ENCODE data around the gene TMEM120A.

The TMEM120A gene

GRCh38 chr7:75948179-75948578 lies 46.2 kb downstream of the TMEM120A start:
- peaks cover 5% of the 10 kb centered on the region for H3K36me3 ChIP-seq (ENCODE audit: control insufficient read depth, low read depth, low read length)
- no peaks in the 10 kb centered on the region for H3K27me3 ChIP-seq (ENCODE audit: control insufficient read depth, insufficient read depth, low read length)
- H3K9ac ChIP-seq (ENCODE audit: low read length) = no peak overlapping the region
- no peaks in the 10 kb centered on the region for H3K4me1 ChIP-seq (ENCODE audit: control insufficient read depth, low read depth, low read length)
- no peaks in the 10 kb centered on the region for H3K9me3 ChIP-seq (ENCODE audit: control insufficient read depth, low read depth, low read length)
- H3K27ac ChIP-seq (ENCODE audit: low read length) = no peak overlapping the region
- H3K4me3 ChIP-seq (ENCODE audit: low read length) = no peak overlapping the region

GRCh38 chr7:75946207-75946855 lies 48.1 kb downstream of the TMEM120A start:
- peaks cover 5% of the 10 kb centered on the region for H3K36me3 ChIP-seq (ENCODE audit: control insufficient read depth, low read depth, low read length)
- H3K9me3 ChIP-seq (ENCODE audit: control insufficient read depth, low read depth, low read length) = no peaks in the 10 kb centered on the region
- H3K4me3 ChIP-seq (ENCODE audit: low read length) = no peak overlapping the region
- H3K9ac ChIP-seq (ENCODE audit: low read length) = no peak overlapping the region
- no peaks in the 10 kb centered on the region for H3K4me1 ChIP-seq (ENCODE audit: control insufficient read depth, low read depth, low read length)
- H3K27ac ChIP-seq (ENCODE audit: low read length) = no peak overlapping the region
- no peaks in the 10 kb centered on the region for H3K27me3 ChIP-seq (ENCODE audit: control insufficient read depth, insufficient read depth, low read length)

- Histone ChIP-seq H3K27me3 (ENCODE audit: control insufficient read depth, insufficient read depth, low read length) (no peaks in the 10 kb centered on the region), H3K36me3 (ENCODE audit: control insufficient read depth, low read depth, low read length) (peaks cover 5% of the 10 kb centered on the region), H3K4me3 (ENCODE audit: low read length) (no peak overlapping the region), H3K4me1 (ENCODE audit: control insufficient read depth, low read depth, low read length) (no peaks in the 10 kb centered on the region), H3K9ac (ENCODE audit: low read length) (no peak overlapping the region), H3K27ac (ENCODE audit: low read length) (no peak overlapping the region), H3K9me3 (ENCODE audit: control insufficient read depth, low read depth, low read length) (no peaks in the 10 kb centered on the region)
These were observed 48.9 kb downstream of the TMEM120A start for GRCh38 chr7:75945297-75946168.

GRCh38 chr7:75944507-75944906 lies 49.9 kb downstream of the TMEM120A start:
- Histone ChIP-seq H3K4me1 (ENCODE audit: control insufficient read depth, low read depth, low read length) (no peaks in the 10 kb centered on the region), H3K4me3 (ENCODE audit: low read length) (no peak overlapping the region), H3K27me3 (ENCODE audit: control insufficient read depth, insufficient read depth, low read length) (no peaks in the 10 kb centered on the region), H3K9me3 (ENCODE audit: control insufficient read depth, low read depth, low read length) (no peaks in the 10 kb centered on the region), H3K9ac (ENCODE audit: low read length) (no peak overlapping the region), H3K27ac (ENCODE audit: low read length) (no peak overlapping the region), H3K36me3 (ENCODE audit: control insufficient read depth, low read depth, low read length) (peaks cover 5% of the 10 kb centered on the region)

- Histone ChIP-seq H3K27me3 (ENCODE audit: control insufficient read depth, insufficient read depth, low read length) (no peaks in the 10 kb centered on the region), H3K9me3 (ENCODE audit: control insufficient read depth, low read depth, low read length) (no peaks in the 10 kb centered on the region), H3K36me3 (ENCODE audit: control insufficient read depth, low read depth, low read length) (peaks cover 5% of the 10 kb centered on the region), H3K27ac (ENCODE audit: low read length) (no peak overlapping the region), H3K9ac (ENCODE audit: low read length) (no peak overlapping the region), H3K4me1 (ENCODE audit: control insufficient read depth, low read depth, low read length) (no peaks in the 10 kb centered on the region), H3K4me3 (ENCODE audit: low read length) (no peak overlapping the region)
These were observed 50.5 kb downstream of the TMEM120A start for GRCh38 chr7:75943864-75944263.

- Histone ChIP-seq H3K27ac (ENCODE audit: low read length) (no peak overlapping the region), H3K4me3 (ENCODE audit: low read length) (no peak overlapping the region), H3K9me3 (ENCODE audit: control insufficient read depth, low read depth, low read length) (no peaks in the 10 kb centered on the region), H3K4me1 (ENCODE audit: control insufficient read depth, low read depth, low read length) (no peaks in the 10 kb centered on the region), H3K36me3 (ENCODE audit: control insufficient read depth, low read depth, low read length) (no peaks in the 10 kb centered on the region), H3K9ac (ENCODE audit: low read length) (no peak overlapping the region), H3K27me3 (ENCODE audit: control insufficient read depth, insufficient read depth, low read length) (no peaks in the 10 kb centered on the region)
These were observed 55.5 kb downstream of the TMEM120A start for GRCh38 chr7:75938921-75939320.

GRCh38 chr7:75937958-75938786 lies 56.2 kb downstream of the TMEM120A start:
- H3K9me3 ChIP-seq (ENCODE audit: control insufficient read depth, low read depth, low read length) = no peaks in the 10 kb centered on the region
- no peaks in the 10 kb centered on the region for H3K27me3 ChIP-seq (ENCODE audit: control insufficient read depth, insufficient read depth, low read length)
- H3K4me1 ChIP-seq (ENCODE audit: control insufficient read depth, low read depth, low read length) = no peaks in the 10 kb centered on the region
- no peaks in the 10 kb centered on the region for H3K36me3 ChIP-seq (ENCODE audit: control insufficient read depth, low read depth, low read length)
- no peak overlapping the region for H3K4me3 ChIP-seq (ENCODE audit: low read length)
- H3K9ac ChIP-seq (ENCODE audit: low read length) = no peak overlapping the region
- H3K27ac ChIP-seq (ENCODE audit: low read length) = no peak overlapping the region
